ENCODE data around the gene PCNX4. TPM values are rescaled to one million over a fixed set of nuclear protein-coding genes. Genes with fewer than 3 reads are reported as not detected.

The PCNX4 gene
- total RNA-seq, 1 donor from 2014 or later, result 43.0 TPM

DNA sequence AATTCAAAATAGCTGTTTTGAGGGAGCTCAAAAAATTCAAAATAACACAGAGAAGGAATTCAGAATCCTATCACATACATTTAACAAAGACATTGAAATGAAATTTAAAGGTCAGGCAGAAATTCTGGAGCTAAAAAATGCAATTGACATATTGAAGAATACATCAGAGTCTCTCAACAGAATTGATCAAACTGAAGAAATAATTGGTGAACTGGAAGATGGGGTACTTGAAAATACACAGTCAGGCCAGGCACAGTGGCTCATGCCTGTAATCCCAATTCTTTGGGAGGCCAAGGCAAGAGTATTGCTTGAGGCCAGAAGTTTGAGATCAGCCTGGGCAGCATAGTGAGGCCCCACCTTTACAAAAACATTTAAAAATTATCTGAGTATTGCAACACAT lies 107.6 kb downstream of the PCNX4 start:
- intact Hi-C loops (cut with micrococcal nuclease), result loop anchor here (5.0 kb wide), 1 partner anchor 48 kb away; the partner anchor contains the start of gene PPM1A

DNA sequence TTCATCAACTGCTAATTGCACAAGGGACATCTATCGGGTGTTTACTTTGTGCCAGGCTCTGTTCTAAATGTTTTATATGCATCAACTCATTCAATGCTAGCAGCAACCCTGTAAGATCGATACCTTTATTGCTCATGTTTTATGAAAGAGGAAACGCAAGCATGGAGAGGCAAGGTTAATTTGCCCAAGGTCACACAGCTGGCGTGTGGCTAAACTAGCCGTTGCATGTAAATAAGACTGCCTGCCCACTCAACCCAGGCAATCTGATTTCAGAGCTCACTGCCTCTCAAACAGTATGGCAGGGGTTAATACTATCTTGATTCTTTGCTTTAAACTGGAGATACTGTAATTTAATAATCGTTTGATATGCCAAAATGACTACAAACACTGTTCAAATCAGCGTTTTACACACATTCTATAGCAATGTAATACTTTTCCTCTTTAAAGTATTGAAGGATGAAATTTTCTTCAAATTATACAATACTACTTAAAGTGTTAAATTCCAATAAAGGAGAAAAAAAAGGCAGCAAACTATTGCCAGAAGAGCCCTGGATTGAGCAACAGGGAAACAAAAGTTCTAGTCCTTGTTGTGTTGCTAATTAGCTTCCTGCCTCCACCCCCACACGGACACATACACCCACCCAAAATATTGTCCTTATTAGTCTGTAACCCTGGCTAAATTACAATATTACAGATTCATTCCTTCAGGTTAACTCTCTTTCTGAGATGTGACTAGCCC lies 112.5 kb downstream of the PCNX4 start:
- intact Hi-C loops (cut with micrococcal nuclease), result no loop called here

DNA sequence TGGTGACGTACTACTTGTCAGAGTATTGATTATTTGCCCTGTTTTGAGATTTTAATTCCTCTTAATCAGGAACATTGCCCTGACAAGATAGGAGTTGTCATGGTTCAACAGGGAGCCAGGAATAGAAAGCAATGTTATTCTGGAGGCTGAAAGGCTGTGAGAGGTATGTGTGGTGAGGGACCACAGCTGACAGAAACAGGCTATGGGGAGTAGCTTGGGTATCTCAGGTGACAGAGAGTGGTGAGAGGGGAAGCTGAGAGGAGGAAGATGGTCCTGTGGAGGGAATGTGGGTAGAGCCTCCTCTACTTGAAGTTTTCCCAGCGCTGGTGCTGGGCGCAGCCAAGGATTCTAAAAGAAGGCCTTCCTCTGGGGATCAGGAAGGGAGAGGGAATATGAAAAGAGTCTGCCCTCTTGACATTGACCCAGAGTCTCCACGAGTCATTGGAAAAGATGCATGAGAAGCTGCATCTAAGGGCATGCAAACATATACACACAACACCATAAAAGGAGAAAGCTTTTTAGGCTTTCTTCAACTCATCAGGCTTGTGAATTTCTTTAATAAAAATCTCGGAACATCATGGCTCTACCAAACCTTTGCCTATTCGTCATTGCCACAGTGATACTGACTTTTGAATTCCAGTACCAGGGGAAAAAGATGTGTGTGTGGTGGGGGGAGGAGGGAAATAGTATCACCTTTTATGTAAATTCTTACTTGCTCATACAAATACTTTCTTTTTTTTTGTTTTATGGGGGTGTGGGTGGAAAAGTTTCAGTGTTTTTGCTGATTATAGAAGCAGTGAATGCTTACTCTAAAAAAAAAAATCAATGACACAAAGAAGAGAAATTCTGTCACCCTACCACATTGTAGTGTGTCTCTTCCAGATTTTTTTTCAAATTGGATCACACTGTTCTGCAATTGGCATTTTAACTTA lies 113.4 kb downstream of the PCNX4 start:
- intact Hi-C loops (cut with micrococcal nuclease), result no loop called here

DNA sequence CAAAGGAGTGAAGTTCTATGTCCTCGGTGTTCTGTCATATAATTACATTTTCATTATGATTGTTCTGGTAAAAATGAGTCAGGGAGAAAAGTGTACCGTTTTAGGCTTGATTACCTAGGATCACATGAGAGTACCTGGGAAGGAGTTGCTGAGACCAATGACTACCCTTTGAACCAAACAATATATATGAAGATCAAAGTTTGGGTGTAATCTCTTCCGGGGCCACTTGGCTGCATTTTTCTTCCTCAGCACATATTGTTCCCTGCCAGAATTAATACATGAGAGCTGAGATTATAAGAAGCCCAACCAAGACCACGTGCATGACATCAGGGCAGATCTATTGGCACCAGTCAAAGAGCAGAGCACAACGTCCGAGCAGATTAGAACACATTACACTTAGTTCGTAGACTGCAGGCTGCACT lies 114.5 kb downstream of the PCNX4 start:
- intact Hi-C loops (cut with micrococcal nuclease), result no loop called here

DNA sequence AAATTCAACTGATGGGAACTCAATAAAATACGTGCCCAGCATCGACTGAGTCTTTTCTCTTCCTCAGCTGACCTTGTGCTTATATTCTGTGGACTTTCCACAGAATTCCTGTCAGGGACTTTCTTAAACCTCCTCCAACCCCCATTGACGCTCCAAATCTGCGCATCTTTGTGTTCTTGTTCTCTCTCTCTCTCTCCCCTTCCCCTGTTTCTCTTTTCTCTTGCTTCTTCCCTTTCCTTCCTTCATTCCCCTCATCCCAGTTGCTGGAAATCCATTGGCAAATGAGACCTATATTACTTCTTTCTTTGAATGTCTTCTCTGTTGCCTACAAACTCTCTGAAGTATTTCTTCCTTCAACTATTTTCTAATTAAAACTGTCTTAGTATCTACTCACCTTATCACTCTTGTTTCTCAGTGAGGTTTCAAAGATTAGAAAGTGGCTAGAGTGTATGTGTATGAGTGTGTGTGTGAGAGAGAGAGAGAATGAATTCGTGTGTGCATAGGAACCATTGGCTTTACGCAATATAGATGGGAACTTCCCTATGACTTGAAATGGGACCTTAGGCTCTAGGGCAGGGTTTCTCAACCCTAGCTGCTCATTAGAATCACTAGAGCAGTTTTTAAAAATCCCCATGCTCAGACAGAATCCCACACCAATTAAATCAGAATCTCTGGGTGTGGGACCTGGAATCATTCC lies 115.3 kb downstream of the PCNX4 start:
- intact Hi-C loops (cut with micrococcal nuclease), result no loop called here

DNA sequence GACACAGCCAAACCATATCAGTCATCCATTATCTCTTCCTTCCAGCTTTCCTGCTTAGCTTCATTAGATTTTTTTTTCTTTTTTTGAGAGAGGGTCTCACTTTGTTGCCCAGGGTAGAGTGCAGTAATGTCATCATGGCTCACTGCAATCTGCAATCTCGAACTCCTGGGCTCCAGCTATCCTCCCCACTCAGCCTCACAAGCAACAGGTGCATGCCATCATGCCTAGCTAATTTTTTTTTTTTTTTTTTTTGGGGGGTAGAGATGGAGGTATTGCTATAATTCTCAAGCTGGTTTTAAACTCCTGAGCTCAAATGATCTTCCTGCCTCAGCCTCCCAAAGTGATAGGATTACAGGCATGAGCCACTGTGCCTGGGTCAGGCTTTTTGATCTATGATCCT lies 119.0 kb downstream of the PCNX4 start:
- intact Hi-C loops (cut with micrococcal nuclease), result no loop called here

DNA sequence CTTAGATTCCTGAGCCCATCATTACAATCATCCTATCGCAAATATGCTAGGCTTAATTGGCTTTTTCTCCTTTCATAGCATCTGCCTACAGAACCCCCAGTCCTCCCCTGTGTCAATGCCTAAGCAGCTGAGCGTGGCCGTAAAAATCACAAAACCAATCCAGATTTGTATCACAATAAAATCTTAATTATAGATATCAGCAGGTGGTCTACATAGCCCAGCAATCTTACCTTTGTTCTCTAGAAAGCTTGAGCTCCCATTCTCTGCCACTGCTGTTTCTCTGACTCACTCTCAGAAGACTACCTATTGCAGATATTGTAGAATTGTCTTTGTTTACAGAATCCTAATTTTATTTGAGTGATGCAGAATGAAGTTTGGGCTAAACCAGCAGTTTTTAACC lies 119.4 kb downstream of the PCNX4 start:
- intact Hi-C loops (cut with micrococcal nuclease), result no loop called here

DNA sequence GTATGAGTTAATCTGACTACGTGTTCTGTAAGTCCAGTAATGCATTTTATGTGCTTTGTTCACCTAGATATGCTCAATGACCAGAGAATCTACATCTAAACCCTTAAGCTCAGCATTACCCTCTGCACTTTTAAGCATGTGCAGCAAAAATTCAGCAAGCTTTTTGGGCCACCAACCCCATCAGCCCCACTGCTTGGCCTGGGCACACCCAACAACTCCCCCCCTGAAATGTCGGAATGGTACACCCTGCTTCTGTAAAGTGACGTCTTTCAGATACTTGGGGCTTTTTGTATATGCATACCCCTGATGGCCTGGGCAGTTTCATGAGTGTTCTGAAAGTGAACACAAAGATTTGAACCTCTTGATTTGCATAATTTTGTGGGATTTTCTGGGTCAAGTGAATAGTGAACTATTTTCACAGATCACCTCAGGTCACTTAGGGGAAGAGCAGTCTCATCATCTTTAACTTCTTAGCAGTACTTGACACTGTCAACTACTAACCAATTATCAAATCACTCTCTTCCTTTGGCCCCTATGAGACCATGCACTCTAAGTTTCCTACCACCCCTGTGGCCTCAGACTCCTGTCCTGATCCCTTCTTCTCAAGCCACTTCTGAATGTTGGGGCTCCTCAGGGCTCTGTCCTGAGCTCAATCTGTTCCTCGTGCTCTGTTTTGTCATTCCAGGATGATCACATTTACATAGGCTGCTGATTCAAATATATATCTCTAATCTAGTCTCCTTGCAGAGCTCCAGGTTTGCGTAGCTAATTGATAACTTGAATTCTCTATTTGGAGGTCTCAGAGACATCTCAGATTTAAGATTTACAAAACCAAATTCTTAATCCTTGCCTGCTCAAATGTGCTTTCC lies 121.0 kb downstream of the PCNX4 start:
- intact Hi-C loops (cut with micrococcal nuclease), result no loop called here

DNA sequence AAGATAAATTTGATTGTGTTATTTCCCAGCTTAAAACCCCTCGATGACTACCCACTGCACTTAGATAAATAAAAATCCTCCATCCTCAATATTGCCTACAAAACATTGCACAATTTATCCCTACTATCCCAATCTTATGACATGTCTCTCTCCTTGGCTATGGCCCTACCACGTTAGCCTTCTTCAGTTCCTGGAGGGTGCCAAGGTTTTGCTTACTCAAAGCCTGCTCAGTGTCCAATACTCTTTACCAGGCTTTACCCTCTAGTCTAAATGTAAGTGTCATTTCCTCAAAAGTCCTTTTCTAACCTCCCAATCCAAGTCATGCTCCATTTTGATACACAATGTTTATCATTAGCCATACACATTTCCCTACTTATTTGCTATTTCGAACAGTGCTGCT lies 122.3 kb downstream of the PCNX4 start:
- intact Hi-C loops (cut with micrococcal nuclease), result no loop called here

DNA sequence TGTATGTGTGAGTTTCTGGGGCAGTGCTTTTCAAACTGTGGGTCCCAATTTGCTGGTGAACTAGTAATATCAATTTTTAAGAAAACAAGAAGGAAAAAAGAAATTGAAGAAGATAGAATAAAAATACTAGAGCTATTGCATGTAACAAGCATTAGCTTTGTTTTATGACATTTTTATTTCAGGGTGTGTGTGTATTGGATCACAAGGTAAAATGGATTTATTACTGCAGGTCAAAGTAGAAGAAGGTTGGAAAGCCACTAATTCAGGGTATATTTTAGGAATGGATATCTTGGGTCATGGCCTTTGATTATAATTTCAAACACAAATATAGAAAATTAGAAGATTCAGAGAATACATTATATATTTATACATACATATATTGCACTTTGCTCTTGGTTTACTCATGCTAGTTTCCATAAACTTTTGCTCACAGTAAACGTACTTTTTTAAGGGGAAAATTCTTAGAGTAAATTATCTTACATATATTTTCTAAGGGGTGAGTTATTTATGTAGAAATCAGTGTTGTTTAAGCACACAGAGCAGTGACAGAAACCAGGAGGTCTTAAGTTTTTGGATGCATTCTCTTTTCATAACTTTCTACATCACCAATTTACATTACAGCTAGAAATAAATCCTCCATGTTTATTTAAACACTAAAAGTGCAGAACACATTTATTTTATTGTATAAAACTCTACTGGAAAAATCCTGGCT lies 122.8 kb downstream of the PCNX4 start:
- intact Hi-C loops (cut with micrococcal nuclease), result no loop called here

DNA sequence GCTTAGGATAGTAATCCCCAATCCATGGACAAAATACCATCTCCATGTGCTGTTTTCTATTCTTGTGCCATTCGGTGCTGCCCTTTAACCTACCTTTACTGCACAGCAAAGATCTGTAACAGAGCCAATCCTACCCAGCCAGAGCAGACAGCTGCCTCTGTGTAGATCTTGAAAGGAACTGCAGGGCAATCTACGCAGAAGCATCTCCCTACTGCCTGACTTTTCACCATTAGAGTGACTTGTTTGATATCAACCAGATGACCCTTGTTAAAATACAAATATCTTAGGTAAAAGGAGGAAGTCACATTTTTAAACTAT lies 123.4 kb downstream of the PCNX4 start:
- intact Hi-C loops (cut with micrococcal nuclease), result no loop called here

DNA sequence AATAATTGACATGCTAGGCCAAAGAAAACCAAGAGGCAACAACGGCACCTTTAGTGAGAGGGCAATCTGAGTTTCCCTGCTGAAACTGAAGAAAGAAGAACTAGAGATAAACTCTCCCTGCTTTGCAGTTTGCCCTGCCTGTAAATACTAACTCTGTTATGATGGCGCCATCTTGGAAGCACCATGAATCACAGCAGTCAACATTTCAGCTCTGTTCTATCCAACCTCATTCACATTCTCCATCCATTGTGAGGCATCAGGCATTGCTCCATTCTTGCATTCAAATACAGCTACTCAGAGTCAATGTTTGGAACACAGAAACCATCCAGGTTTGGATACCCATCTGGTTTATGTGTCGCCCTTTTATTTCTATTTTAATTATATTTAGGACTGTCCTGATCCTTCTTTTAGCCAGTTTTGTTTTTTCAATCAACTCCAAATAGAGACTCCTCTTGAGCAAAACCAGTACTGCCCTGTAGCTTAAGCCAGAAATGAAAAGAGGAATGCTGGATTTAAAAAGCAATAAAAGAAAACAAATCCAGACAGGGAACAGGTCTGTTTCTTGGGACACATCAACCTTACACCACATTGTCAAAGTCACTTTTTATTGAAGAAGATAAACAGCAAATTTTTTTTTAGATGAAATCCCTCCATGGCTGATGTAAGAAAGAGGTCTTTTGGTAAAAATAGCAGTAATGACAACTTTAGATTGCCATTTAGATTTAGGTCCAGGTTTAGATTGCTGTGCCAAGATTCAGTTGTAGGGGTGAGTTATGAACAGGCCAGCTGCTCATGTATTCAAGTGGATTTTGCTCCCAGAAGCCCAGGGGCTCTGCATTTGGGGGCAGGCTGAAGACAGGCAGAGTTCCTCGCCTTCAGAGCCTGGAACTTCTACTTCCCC lies 124.0 kb downstream of the PCNX4 start:
- intact Hi-C loops (cut with micrococcal nuclease), result no loop called here

DNA sequence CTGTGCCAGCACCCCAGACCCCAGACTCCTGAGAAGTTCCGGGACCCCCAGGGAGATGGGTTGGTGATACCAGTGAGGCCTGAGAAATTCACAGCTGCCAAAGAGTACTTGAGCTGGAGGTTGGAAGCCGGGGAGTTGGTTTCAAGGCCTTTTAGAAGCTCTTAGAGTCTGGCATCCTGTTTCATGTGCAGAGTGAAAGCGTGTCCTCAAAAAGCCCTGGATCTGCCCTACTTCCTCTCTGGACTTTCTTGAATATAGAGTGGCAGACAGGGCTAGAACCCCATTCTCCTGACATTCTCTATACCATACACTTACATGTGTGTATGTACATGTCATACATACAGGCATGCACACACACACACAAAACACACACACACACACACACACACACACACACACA lies 126.0 kb downstream of the PCNX4 start:
- intact Hi-C loops (cut with micrococcal nuclease), result no loop called here

Other genes starting within 250 kb of the PCNX4 start
- not detected in 2 replicates for gene RTN1, start 221.1 kb upstream of the PCNX4 start, total RNA-seq
- gene LRRC9, start 171.8 kb upstream of the PCNX4 start, total RNA-seq, result not detected in 2 replicates
- 51.2 and 52.2 TPM in 2 replicates for gene DHRS7, start 73.5 kb downstream of the PCNX4 start, total RNA-seq
- gene PPM1A, start 157.3 kb downstream of the PCNX4 start, total RNA-seq, result 46.4 and 47.4 TPM in 2 replicates